ENCODE measurements around the gene MSX2.

The MSX2 gene

DNA sequence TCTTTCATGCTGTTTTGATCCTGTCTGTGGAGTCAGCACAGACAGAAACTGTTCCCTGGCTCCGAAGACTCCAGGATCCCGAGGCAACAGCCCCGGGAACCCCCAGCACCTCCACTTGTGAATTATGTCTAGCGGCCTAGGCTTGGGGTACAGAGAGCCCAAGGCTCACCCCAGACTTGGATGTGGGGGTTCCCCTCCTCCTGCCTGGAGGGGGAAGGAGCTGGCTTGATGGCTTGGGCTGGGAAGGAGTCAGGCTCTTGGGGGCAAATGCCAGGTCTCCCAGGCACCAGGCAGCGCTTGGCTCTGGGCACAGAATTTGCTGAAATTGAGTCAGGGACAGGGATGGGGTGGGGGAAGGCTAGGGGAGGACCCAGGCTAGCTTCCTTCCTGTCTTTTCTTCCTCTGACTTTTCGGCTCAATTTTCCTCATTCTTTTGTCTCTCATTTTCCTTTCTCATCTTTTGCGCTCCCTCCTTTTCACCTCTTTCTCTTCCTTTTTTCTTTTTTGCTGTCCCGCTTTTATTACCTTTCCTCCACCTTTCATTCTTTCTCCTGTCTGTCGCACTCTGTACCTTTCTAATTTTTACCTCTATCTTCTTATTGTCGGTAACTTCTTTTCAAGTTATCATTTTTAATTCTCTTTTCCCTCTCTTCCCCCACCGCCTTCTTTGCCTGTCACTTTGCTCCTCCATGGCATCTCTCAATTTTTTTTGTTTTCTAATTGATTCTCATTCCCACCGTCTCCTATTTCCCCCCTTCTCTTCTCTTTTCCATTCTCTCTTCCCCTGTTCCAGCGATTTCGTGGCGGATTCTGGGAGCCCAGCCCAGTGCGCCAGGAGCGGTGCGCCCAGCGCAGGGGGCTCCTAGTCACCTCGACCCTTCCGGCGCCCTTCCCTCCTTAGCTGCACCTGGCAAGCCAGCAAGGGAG, 10.5 kb downstream of the MSX2 start:
- no peak overlapping the region for H3K4me2 ChIP-seq (ENCODE audit: low read length)
- H3K79me2 ChIP-seq (ENCODE audit: control insufficient read depth, low read length): no peaks in the 10 kb centered on the region
- H3K27ac ChIP-seq (ENCODE audit: low read depth, low read length): no peak overlapping the region
- H3K4me1 ChIP-seq (ENCODE audit: control insufficient read depth, low read length): no peaks in the 10 kb centered on the region
- no peaks in the 10 kb centered on the region for H3K27me3 ChIP-seq (ENCODE audit: control insufficient read depth, low read length)
- no peaks in the 10 kb centered on the region for H3F3A ChIP-seq (ENCODE audit: control insufficient read depth, insufficient read depth)
- no peaks in the 10 kb centered on the region for H3K36me3 ChIP-seq (ENCODE audit: control insufficient read depth, low read length)
- H3K9me3 ChIP-seq (ENCODE audit: control insufficient read depth, insufficient read depth, low read length): no peaks in the 10 kb centered on the region
- no peaks in the 10 kb centered on the region for H4K20me1 ChIP-seq (ENCODE audit: control insufficient read depth, insufficient read depth, low read depth, low read length)
- H3K9me2 ChIP-seq (replicated peaks; ENCODE audit: control insufficient read depth, low read length): no peaks in the 10 kb centered on the region
- H3K4me3 ChIP-seq (ENCODE audit: low read length): no peak overlapping the region
- TF ChIP-seq, protein P1, sequence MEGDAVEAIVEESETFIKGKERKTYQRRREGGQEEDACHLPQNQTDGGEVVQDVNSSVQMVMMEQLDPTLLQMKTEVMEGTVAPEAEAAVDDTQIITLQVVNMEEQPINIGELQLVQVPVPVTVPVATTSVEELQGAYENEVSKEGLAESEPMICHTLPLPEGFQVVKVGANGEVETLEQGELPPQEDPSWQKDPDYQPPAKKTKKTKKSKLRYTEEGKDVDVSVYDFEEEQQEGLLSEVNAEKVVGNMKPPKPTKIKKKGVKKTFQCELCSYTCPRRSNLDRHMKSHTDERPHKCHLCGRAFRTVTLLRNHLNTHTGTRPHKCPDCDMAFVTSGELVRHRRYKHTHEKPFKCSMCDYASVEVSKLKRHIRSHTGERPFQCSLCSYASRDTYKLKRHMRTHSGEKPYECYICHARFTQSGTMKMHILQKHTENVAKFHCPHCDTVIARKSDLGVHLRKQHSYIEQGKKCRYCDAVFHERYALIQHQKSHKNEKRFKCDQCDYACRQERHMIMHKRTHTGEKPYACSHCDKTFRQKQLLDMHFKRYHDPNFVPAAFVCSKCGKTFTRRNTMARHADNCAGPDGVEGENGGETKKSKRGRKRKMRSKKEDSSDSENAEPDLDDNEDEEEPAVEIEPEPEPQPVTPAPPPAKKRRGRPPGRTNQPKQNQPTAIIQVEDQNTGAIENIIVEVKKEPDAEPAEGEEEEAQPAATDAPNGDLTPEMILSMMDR (IDR thresholded peaks at IDR 0.05; ENCODE audit: low read depth, low read length, poor library complexity, severe bottlenecking): no peak
- no peak for TF ChIP-seq EZH2phosphoT487 (IDR thresholded peaks at IDR 0.05; ENCODE audit: borderline replicate concordance, low read length)

DNA sequence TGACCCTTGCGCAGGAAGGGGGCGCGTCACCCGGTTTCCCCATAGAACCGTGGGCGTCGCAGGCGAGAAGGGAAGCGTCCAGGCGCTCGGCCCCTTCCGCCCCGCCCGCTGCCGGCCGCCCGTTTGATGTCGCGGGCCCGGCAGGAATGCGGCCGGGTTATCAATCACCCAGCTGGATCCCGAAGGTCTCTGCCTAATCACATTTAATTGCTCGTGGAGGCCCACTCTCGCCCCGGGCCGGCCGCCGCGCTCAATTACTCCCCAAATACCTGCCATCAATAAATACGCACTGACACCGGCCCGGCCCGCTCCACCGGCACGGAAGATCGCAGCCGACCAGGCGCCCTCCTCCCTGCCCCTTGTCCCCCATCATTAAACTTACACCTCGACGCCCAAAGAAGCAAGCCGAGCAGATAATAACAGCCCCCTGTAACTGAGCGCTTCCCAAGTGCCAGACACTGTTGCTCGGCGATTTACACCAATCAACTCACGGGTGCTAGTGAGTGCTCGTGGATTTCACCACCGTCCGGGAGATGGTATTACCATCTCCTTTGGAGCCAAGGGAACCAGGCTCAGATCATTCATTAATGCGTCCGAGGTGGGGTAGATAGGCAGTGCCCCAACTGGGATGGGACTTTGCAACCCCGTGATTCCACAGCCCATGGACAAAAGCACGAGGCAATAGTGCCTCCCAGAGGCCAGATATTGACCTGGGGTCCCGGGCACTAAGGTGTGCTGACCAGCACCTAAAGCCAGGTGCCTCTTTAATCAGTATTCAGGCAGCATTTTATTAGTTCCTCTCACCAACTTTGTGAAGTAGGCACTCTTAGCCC, 11.3 kb downstream of the MSX2 start:
- H3K4me3 ChIP-seq (ENCODE audit: low read length): no peak overlapping the region
- H3K4me1 ChIP-seq (ENCODE audit: control insufficient read depth, low read length): no peaks in the 10 kb centered on the region
- H3K27ac ChIP-seq (ENCODE audit: low read depth, low read length): no peak overlapping the region
- no peak overlapping the region for H3K4me2 ChIP-seq (ENCODE audit: low read length)
- H3F3A ChIP-seq (ENCODE audit: control insufficient read depth, insufficient read depth): no peaks in the 10 kb centered on the region
- no peaks in the 10 kb centered on the region for H3K36me3 ChIP-seq (ENCODE audit: control insufficient read depth, low read length)
- H3K9me3 ChIP-seq (ENCODE audit: control insufficient read depth, insufficient read depth, low read length): no peaks in the 10 kb centered on the region
- no peaks in the 10 kb centered on the region for H3K27me3 ChIP-seq (ENCODE audit: control insufficient read depth, low read length)
- no peaks in the 10 kb centered on the region for H3K9me2 ChIP-seq (replicated peaks; ENCODE audit: control insufficient read depth, low read length)
- no peaks in the 10 kb centered on the region for H4K20me1 ChIP-seq (ENCODE audit: control insufficient read depth, insufficient read depth, low read depth, low read length)
- no peak for TF ChIP-seq EZH2phosphoT487 (IDR thresholded peaks at IDR 0.05; ENCODE audit: borderline replicate concordance, low read length)
- TF ChIP-seq, protein P1 (IDR thresholded peaks at IDR 0.05; ENCODE audit: low read depth, low read length, poor library complexity, severe bottlenecking): no peak
- no peaks in the 10 kb centered on the region for H3K79me2 ChIP-seq (ENCODE audit: control insufficient read depth, low read length)

DNA sequence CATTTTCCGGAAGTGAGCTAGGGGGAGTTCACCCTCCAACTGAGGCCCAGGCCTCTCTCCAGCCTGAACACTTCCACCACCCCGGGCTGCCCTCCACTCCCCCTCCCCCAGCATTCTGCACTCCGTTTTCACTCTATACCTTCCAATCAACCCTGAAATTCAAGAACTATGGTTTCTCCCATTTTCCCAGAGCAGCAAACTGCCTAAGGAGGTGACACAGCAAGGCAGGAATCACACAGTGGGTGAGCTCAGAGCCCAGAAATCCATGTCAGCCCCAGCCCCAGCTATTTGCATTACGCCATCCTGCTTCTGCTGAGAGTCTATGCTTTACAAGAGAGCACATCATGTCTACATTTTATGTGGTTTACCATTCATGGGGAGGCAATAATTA, 11.9 kb downstream of the MSX2 start:
- no peaks in the 10 kb centered on the region for H3K9me3 ChIP-seq (ENCODE audit: control insufficient read depth, insufficient read depth, low read length)
- no peak overlapping the region for H3K4me3 ChIP-seq (ENCODE audit: low read length)
- no peaks in the 10 kb centered on the region for H3K9me2 ChIP-seq (replicated peaks; ENCODE audit: control insufficient read depth, low read length)
- no peaks in the 10 kb centered on the region for H3F3A ChIP-seq (ENCODE audit: control insufficient read depth, insufficient read depth)
- no peaks in the 10 kb centered on the region for H4K20me1 ChIP-seq (ENCODE audit: control insufficient read depth, insufficient read depth, low read depth, low read length)
- H3K27ac ChIP-seq (ENCODE audit: low read depth, low read length): no peak overlapping the region
- TF ChIP-seq EZH2phosphoT487 (IDR thresholded peaks at IDR 0.05; ENCODE audit: borderline replicate concordance, low read length): no peak
- TF ChIP-seq, protein P1 (IDR thresholded peaks at IDR 0.05; ENCODE audit: low read depth, low read length, poor library complexity, severe bottlenecking): no peak
- no peaks in the 10 kb centered on the region for H3K36me3 ChIP-seq (ENCODE audit: control insufficient read depth, low read length)
- no peaks in the 10 kb centered on the region for H3K27me3 ChIP-seq (ENCODE audit: control insufficient read depth, low read length)
- no peak overlapping the region for H3K4me2 ChIP-seq (ENCODE audit: low read length)
- no peaks in the 10 kb centered on the region for H3K79me2 ChIP-seq (ENCODE audit: control insufficient read depth, low read length)
- no peaks in the 10 kb centered on the region for H3K4me1 ChIP-seq (ENCODE audit: control insufficient read depth, low read length)
